A673 (cell line): ENCODE measurements around the gene FNBP1L.

Source experiments
- CTCF ChIP-seq: fragments of 300-800, 200-600 bp; sonication (generic); conservative IDR thresholded peaks from 2 replicates; pipeline ENCODE4 v1.5.1; 2017; ENCODE audit warnings: low read depth, mild to moderate bottlenecking, antibody characterized with exemption, low read length, moderate library complexity, mixed read lengths
- EZH2 ChIP-seq: fragments of 200-600 bp; sonication (generic); IDR thresholded peaks from 2 replicates; pipeline ENCODE4 v1.6.1; 2017; ENCODE audit warnings: borderline replicate concordance, low read depth, mild to moderate bottlenecking, mixed read lengths, antibody characterized with exemption, low read length; ENCODE audit not compliant: poor library complexity, severe bottlenecking

DNA sequence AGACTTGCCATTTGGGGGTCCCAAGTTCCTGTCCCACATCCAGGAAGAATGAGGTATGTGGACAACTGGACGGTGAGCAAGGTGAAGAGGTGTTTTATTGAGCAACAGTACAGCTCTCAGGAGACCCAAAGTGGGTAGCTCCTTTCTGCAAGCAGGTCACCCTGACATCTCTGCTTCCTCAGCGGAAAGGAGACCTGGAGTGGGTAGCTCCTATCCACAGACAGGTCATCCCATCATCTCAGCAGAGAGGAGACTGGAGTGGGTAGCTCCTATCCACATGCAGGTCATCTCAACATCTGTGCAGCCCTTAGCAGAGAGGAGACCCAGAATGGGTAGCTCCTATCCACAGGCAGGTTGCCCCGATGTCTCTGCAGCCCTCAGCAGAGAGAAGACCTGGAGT, 13.8 kb upstream of the FNBP1L start:
- TF ChIP-seq CTCF (no peak), EZH2 (no peak)
